Ishikawa (cell line): Measurements from ENCODE around the gene CLASP1.

Source experiments
- CEBPB ChIP-seq: IDR thresholded peaks from 2 replicates; pipeline ENCODE4 v1.6.1; 2012
- CREB1 ChIP-seq: IDR thresholded peaks from 2 replicates; pipeline ENCODE4 v1.6.1; 2012; ENCODE audit warnings: low read depth
- EGR1 ChIP-seq: IDR thresholded peaks from 2 replicates; pipeline ENCODE4 v1.6.1; 2012
- EP300 ChIP-seq: IDR thresholded peaks from 2 replicates; pipeline ENCODE4 v1.6.1; 2012; ENCODE audit warnings: borderline replicate concordance
- FOXM1 ChIP-seq: IDR thresholded peaks from 2 replicates; pipeline ENCODE4 v1.6.1; 2012; ENCODE audit warnings: low read depth, borderline replicate concordance
- NFIC ChIP-seq: IDR thresholded peaks from 2 replicates; pipeline ENCODE4 v1.6.1; 2012
- RAD21 ChIP-seq: IDR thresholded peaks from 2 replicates; pipeline ENCODE4 v1.6.1; 2012; ENCODE audit warnings: low read depth
- TAF1 ChIP-seq: IDR thresholded peaks from 2 replicates; pipeline ENCODE4 v1.6.1; 2012; ENCODE audit warnings: low read depth, mild to moderate bottlenecking
- TCF12 ChIP-seq: IDR thresholded peaks from 2 replicates; pipeline ENCODE4 v1.6.1; 2012; ENCODE audit warnings: low read depth
- TEAD4 ChIP-seq: IDR thresholded peaks from 2 replicates; pipeline ENCODE4 v1.6.1; 2012
- YY1 ChIP-seq: IDR thresholded peaks from 2 replicates; pipeline ENCODE4 v1.6.1; 2012; ENCODE audit warnings: low read depth
- ZBTB7A ChIP-seq: IDR thresholded peaks from 2 replicates; pipeline ENCODE4 v1.6.1; 2012; ENCODE audit warnings: low read depth
- TF ChIP-seq, protein P1 (sequence below): IDR thresholded peaks from 2 replicates; pipeline ENCODE4 v1.6.1; 2012
- TF ChIP-seq, protein P2 (sequence below): IDR thresholded peaks from 2 replicates; pipeline ENCODE4 v1.6.1; 2012
- TF ChIP-seq, protein P3 (sequence below): IDR thresholded peaks from 2 replicates; pipeline ENCODE4 v1.6.1; 2012; ENCODE audit warnings: low read depth, mild to moderate bottlenecking

Gene CLASP1

DNA sequence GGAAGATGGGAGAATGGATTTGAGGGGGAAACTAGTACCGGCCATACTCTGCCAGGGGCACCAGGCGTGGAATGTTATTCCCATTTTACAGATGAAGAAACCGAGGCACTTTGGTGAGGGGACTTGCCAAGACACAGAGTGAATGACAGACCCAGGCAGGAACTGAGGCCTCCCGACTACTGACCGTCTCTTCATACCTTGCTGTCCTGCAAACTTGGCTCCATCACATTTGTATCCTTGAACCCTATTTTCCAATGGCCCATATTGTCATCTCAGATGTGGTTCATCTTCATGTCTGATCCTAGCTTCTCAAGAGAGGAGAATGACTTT, 358.0 kb downstream of the CLASP1 start:
- TF ChIP-seq TAF1 = no peak
- no peak for TF ChIP-seq RAD21
- no peak for TF ChIP-seq CEBPB

DNA sequence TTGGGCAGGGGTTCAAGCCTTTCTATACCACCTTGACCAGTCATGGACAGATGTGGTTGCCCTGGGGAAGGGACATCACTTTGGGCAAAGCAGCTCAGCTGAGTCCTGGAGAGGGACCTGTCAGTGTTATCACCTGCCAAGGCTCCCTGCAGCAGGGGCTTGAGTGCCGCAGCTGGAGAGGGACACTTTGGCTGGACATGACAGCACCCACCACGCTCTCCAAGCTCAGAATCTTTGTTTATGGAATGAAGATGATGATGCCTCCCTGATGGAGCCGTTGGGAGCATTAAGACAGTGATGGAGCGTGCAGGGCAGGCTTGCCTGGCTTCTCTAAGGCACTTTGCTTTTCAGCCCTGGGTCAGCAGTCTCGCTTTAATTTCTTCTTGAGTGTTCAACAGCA, 360.0 kb downstream of the CLASP1 start:
- TF ChIP-seq TEAD4 (no peak), TCF12 (no peak), TAF1 (no peak), EGR1 (no peak), NFIC (no peak), CREB1 (no peak), EP300 (no peak)
- TF ChIP-seq, protein P1, sequence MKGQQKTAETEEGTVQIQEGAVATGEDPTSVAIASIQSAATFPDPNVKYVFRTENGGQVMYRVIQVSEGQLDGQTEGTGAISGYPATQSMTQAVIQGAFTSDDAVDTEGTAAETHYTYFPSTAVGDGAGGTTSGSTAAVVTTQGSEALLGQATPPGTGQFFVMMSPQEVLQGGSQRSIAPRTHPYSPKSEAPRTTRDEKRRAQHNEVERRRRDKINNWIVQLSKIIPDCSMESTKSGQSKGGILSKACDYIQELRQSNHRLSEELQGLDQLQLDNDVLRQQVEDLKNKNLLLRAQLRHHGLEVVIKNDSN = no peak
- TF ChIP-seq, protein P2, sequence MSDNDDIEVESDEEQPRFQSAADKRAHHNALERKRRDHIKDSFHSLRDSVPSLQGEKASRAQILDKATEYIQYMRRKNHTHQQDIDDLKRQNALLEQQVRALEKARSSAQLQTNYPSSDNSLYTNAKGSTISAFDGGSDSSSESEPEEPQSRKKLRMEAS = no peak

DNA sequence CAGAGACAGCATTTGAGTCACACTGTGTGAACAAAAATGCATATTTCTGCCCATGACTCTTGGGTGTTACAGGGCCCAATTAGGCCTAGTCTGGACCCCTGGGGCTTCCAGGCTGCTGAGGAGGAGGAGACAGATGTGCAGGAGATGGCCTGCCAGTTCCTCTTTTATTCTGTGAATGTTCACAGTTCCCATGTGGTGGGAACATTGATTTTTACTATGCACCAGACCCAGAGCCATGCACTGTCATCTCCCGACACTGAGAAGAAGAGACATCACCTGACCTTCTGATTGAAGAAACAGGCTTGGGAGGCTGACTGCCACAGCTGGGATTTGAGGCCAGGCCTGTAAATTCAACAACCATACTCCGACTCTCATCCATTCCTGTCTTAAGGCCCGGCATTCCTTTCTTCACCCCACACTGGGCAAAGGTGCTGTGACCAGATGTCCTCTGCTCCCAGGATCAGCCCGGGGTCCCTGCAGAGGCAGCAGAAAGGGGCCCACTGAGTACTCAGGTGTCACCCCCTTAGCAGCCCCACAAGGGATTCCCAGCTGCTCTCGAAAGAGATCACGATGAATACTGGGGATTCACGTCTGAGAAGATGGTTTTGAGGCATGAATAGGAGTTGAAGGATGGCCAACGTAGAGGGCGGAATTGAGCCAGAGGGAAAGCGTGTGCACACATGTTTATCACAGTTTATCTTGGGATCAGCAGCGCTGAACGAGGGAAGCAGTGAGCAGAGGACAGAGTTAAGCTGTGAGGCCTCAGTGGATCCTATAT, 360.6 kb downstream of the CLASP1 start:
- TF ChIP-seq NFIC (no peak), EP300 (no peak), CREB1 (no peak), TCF12 (no peak), ZBTB7A (no peak), CEBPB (no peak), TAF1 (no peak), RAD21 (no peak), FOXM1 (no peak), TEAD4 (no peak), YY1 (no peak), EGR1 (no peak)
- TF ChIP-seq, protein P1 = no peak
- TF ChIP-seq, protein P2 = no peak
- TF ChIP-seq, protein P3, sequence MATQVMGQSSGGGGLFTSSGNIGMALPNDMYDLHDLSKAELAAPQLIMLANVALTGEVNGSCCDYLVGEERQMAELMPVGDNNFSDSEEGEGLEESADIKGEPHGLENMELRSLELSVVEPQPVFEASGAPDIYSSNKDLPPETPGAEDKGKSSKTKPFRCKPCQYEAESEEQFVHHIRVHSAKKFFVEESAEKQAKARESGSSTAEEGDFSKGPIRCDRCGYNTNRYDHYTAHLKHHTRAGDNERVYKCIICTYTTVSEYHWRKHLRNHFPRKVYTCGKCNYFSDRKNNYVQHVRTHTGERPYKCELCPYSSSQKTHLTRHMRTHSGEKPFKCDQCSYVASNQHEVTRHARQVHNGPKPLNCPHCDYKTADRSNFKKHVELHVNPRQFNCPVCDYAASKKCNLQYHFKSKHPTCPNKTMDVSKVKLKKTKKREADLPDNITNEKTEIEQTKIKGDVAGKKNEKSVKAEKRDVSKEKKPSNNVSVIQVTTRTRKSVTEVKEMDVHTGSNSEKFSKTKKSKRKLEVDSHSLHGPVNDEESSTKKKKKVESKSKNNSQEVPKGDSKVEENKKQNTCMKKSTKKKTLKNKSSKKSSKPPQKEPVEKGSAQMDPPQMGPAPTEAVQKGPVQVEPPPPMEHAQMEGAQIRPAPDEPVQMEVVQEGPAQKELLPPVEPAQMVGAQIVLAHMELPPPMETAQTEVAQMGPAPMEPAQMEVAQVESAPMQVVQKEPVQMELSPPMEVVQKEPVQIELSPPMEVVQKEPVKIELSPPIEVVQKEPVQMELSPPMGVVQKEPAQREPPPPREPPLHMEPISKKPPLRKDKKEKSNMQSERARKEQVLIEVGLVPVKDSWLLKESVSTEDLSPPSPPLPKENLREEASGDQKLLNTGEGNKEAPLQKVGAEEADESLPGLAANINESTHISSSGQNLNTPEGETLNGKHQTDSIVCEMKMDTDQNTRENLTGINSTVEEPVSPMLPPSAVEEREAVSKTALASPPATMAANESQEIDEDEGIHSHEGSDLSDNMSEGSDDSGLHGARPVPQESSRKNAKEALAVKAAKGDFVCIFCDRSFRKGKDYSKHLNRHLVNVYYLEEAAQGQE = no peak

DNA sequence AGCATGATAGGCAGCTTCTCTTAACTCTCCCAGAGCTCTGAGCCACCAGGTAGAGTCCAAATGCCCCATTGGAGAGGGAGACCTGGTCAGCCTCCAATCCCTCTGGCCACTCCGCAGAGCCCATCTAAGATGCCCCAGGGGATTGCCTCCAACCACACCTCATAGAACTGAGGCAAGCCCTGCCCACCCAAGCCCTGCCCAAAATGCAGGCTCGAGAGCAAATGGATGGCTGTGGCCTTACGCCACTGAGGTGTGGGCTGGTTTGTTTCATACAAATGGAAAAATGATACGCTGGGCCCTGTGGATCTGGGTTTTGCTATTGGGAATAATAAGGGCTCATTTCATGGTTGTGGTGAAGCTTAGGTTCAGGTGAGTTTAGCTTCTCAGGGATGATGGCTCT, 361.3 kb downstream of the CLASP1 start:
- no peak for TF ChIP-seq TCF12
- TF ChIP-seq YY1 = no peak
- TF ChIP-seq RAD21 = no peak
- TF ChIP-seq TEAD4 = no peak
- TF ChIP-seq NFIC = no peak
- no peak for TF ChIP-seq ZBTB7A
- TF ChIP-seq CREB1 = no peak
- no peak for TF ChIP-seq EP300
- TF ChIP-seq EGR1 = no peak
